ENCODE data around the gene KREMEN1.

- no peak for TF ChIP-seq CTCF (IDR thresholded peaks at IDR 0.05; ENCODE audit: low read depth, low read length)
- no peak for TF ChIP-seq POLR2A (IDR thresholded peaks at IDR 0.05; ENCODE audit: extremely low read depth, insufficient read length)
- no peak for TF ChIP-seq MAX (IDR thresholded peaks at IDR 0.05; ENCODE audit: low read depth, low read length)
Measured at GRCh38 chr22:29163808-29164207, 91.0 kb downstream of the KREMEN1 start.

Data from NB4 (cell line).